ENCODE data around the gene EXOC4.
"Not testable (repeated sequence)": the region's sequence is repeated elsewhere in the genome, so short reads cannot be mapped to it uniquely, and the experiment has no call there.

EXOC4 gene

GRCh38 chr7:133977409-133978274 lies 724.8 kb downstream of the EXOC4 start:
- no peak for DNase-seq
- no peaks in the 10 kb centered on the region for H3K36me3 Mint-ChIP-seq (ENCODE audit: insufficient read depth)
- no peak for ATAC-seq (replicated peaks)
- no peak overlapping the region for H3K27ac Mint-ChIP-seq
- no peaks in the 10 kb centered on the region for H3K9me3 Mint-ChIP-seq
- H3K4me3 Mint-ChIP-seq: no peak overlapping the region
- no peaks in the 10 kb centered on the region for H3K27me3 Mint-ChIP-seq
- no peaks in the 10 kb centered on the region for H3K4me1 Mint-ChIP-seq (ENCODE audit: low read depth in 2 of 2)

GRCh38 chr7:133978502-133979295 lies 725.8 kb downstream of the EXOC4 start:
- no peak overlapping the region for H3K4me3 Mint-ChIP-seq

GRCh38 chr7:133980804-133981203 lies 727.9 kb downstream of the EXOC4 start:
- no peaks in the 10 kb centered on the region for H3K27me3 Mint-ChIP-seq
- no peak for DNase-seq
- H3K4me1 Mint-ChIP-seq (ENCODE audit: low read depth in 2 of 2): no peaks in the 10 kb centered on the region
- H3K9me3 Mint-ChIP-seq: no peaks in the 10 kb centered on the region
- no peak overlapping the region for H3K27ac Mint-ChIP-seq
- no peak overlapping the region for H3K4me3 Mint-ChIP-seq
- peaks cover 4% of the 10 kb centered on the region for H3K36me3 Mint-ChIP-seq (ENCODE audit: insufficient read depth)
- no peak for ATAC-seq (replicated peaks)

More at GRCh38 chr7:133978502-133979295, 725.8 kb downstream of the EXOC4 start:
- no peaks in the 10 kb centered on the region for H3K36me3 Mint-ChIP-seq (ENCODE audit: insufficient read depth)
- H3K27ac Mint-ChIP-seq: no peak overlapping the region
- ATAC-seq (replicated peaks) (no peak), DNase-seq (no peak)
- no peaks in the 10 kb centered on the region for H3K4me1 Mint-ChIP-seq (ENCODE audit: low read depth in 2 of 2)
- H3K27me3 Mint-ChIP-seq: no peaks in the 10 kb centered on the region
- no peaks in the 10 kb centered on the region for H3K9me3 Mint-ChIP-seq

- Mint-ChIP-seq H3K4me1 (ENCODE audit: low read depth in 2 of 2) (no peaks in the 10 kb centered on the region), H3K9me3 (no peaks in the 10 kb centered on the region), H3K36me3 (ENCODE audit: insufficient read depth) (peaks cover 4% of the 10 kb centered on the region), H3K27me3 (no peaks in the 10 kb centered on the region), H3K4me3 (no peak overlapping the region), H3K27ac (no peak overlapping the region)
- no peak for ATAC-seq (replicated peaks)
- DNase-seq: no peak
Measured at GRCh38 chr7:133983685-133984419, 731.0 kb downstream of the EXOC4 start.

- H3K36me3 Mint-ChIP-seq (ENCODE audit: insufficient read depth): peaks cover 4% of the 10 kb centered on the region
- no peak overlapping the region for H3K4me3 Mint-ChIP-seq
- H3K27me3 Mint-ChIP-seq: no peaks in the 10 kb centered on the region
- DNase-seq: no peak
- H3K4me1 Mint-ChIP-seq (ENCODE audit: low read depth in 2 of 2): no peaks in the 10 kb centered on the region
- no peak for ATAC-seq (replicated peaks)
- no peak overlapping the region for H3K27ac Mint-ChIP-seq
- no peaks in the 10 kb centered on the region for H3K9me3 Mint-ChIP-seq
Measured at GRCh38 chr7:133985300-133985699, 732.4 kb downstream of the EXOC4 start.

- no peaks in the 10 kb centered on the region for H3K9me3 Mint-ChIP-seq
- peaks cover 4% of the 10 kb centered on the region for H3K36me3 Mint-ChIP-seq (ENCODE audit: insufficient read depth)
- no peak for DNase-seq
- no peak for ATAC-seq (replicated peaks)
- peaks cover 0 to 4% of the 10 kb centered on the region in 2 donors for H3K4me1 Mint-ChIP-seq (ENCODE audit: low read depth in 2 of 2)
- H3K27ac Mint-ChIP-seq: no peak overlapping the region
- H3K27me3 Mint-ChIP-seq: no peaks in the 10 kb centered on the region
- H3K4me3 Mint-ChIP-seq: no peak overlapping the region
Measured at GRCh38 chr7:133987582-133987981, 734.7 kb downstream of the EXOC4 start.

- Mint-ChIP-seq H3K27ac (no peak overlapping the region), H3K27me3 (no peaks in the 10 kb centered on the region), H3K4me3 (no peak overlapping the region), H3K4me1 (ENCODE audit: low read depth in 2 of 2) (peaks cover 0 to 4% of the 10 kb centered on the region in 2 donors), H3K36me3 (ENCODE audit: insufficient read depth) (no peaks in the 10 kb centered on the region), H3K9me3 (no peaks in the 10 kb centered on the region)
- ATAC-seq (replicated peaks): no peak
- no peak for DNase-seq
Measured at GRCh38 chr7:133993547-133993946, 740.7 kb downstream of the EXOC4 start.

- not testable (repeated sequence) for ATAC-seq (replicated peaks); H3K9me3 Mint-ChIP-seq; H3K27me3 Mint-ChIP-seq; H3K4me1 Mint-ChIP-seq (ENCODE audit: low read depth in 2 of 2); H3K36me3 Mint-ChIP-seq (ENCODE audit: insufficient read depth); H3K4me3 Mint-ChIP-seq; H3K27ac Mint-ChIP-seq; DNase-seq
Measured at GRCh38 chr7:133994100-133994499, 741.2 kb downstream of the EXOC4 start.

GRCh38 chr7:133997463-133997862 lies 744.6 kb downstream of the EXOC4 start:
- ATAC-seq (replicated peaks) (no peak), DNase-seq (no peak)
- H3K4me3 Mint-ChIP-seq: no peak overlapping the region
- H3K27me3 Mint-ChIP-seq: no peaks in the 10 kb centered on the region
- H3K4me1 Mint-ChIP-seq (ENCODE audit: low read depth in 2 of 2): no peaks in the 10 kb centered on the region
- no peaks in the 10 kb centered on the region for H3K9me3 Mint-ChIP-seq
- no peaks in the 10 kb centered on the region for H3K36me3 Mint-ChIP-seq (ENCODE audit: insufficient read depth)
- no peak overlapping the region for H3K27ac Mint-ChIP-seq

GRCh38 chr7:133999178-133999577 lies 746.3 kb downstream of the EXOC4 start:
- no peak for DNase-seq
- Mint-ChIP-seq H3K36me3 (ENCODE audit: insufficient read depth) (no peaks in the 10 kb centered on the region), H3K9me3 (no peaks in the 10 kb centered on the region), H3K4me1 (ENCODE audit: low read depth in 2 of 2) (no peaks in the 10 kb centered on the region), H3K4me3 (no peak overlapping the region), H3K27ac (no peak overlapping the region), H3K27me3 (no peaks in the 10 kb centered on the region)
- ATAC-seq (replicated peaks): no peak

GRCh38 chr7:134004829-134005505 lies 752.1 kb downstream of the EXOC4 start:
- H3K27ac Mint-ChIP-seq: no peak overlapping the region
- no peaks in the 10 kb centered on the region for H3K27me3 Mint-ChIP-seq
- no peak overlapping the region for H3K4me3 Mint-ChIP-seq
- no peaks in the 10 kb centered on the region for H3K9me3 Mint-ChIP-seq
- H3K36me3 Mint-ChIP-seq (ENCODE audit: insufficient read depth): peaks cover 5% of the 10 kb centered on the region
- H3K4me1 Mint-ChIP-seq (ENCODE audit: low read depth in 2 of 2): no peaks in the 10 kb centered on the region
- DNase-seq: no peak
- no peak for ATAC-seq (replicated peaks)

GRCh38 chr7:134009314-134010110 lies 756.6 kb downstream of the EXOC4 start:
- no peaks in the 10 kb centered on the region for H3K4me1 Mint-ChIP-seq (ENCODE audit: low read depth in 2 of 2)

More at GRCh38 chr7:134009314-134010110, 756.6 kb downstream of the EXOC4 start:
- Mint-ChIP-seq H3K27ac (no peak overlapping the region), H3K36me3 (ENCODE audit: insufficient read depth) (peaks cover 8% of the 10 kb centered on the region), H3K9me3 (no peaks in the 10 kb centered on the region), H3K4me3 (no peak overlapping the region), H3K27me3 (no peaks in the 10 kb centered on the region)
- DNase-seq: no peak
- no peak for ATAC-seq (replicated peaks)
